Measurements from ENCODE around the gene TDRD10.

DNA sequence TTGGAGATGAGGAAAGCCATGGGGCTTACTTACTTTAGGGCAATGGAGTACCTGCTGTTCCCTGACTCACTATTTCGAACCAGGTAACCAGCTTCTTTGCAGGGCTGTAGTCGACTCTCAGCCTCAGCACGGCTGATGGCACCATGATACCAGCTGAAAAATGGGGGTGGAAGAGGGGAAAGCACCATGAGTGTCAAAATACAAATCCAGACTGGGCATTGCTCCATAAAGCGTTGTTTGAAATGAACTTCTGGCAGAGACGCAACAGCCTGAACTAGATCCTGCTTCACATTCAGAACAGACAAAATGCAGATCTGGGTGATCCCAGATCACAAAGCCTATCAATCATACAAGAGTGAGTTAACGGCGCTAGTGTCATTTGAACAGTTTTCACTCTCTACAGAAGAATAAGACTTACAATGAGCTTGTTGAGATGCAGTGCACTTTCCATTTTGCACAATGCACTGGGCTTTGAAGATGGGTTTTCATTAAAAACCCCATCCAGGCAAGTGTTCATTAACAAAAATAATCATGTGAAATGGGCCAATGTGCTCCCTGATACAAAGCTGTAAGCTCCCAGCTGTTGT lies 16.0 kb upstream of the TDRD10 start:
- no peak for TF ChIP-seq GATA3 (IDR thresholded peaks at IDR 0.05; ENCODE audit: low read depth, low read length)
- TF ChIP-seq GATA2 (IDR thresholded peaks at IDR 0.05; ENCODE audit: low read depth, low read length): no peak

Data from SH-SY5Y (cell line).